K562 (cell line): ENCODE data around the gene LAMB1. TPM values are rescaled to one million over a fixed set of nuclear protein-coding genes. Genes with fewer than 3 reads are reported as not detected.

ENCODE experiments used
- ATAC-seq: fragments of 200-7000 bp; cut with Tn5 transposase; 3 replicates; pipeline ENCODE4 v1.9.1; 2020; ENCODE audit warnings: moderate library complexity
- BruUV-seq: library from RNA; stranded (reverse); fragments of 400-500 nt; replicated peaks from 2 replicates; lab custom pipeline; 2021; lab: Mats Ljungman, UMichigan
- CTCF ChIA-PET: fragments of 300-600 bp; formaldehyde crosslinking; extraction: SDS; loops from one replicate; lab custom pipeline; 2021; ENCODE audit warnings: low intra/inter-chr PET ratio; lab: Yijun Ruan, JAX
- POLR2A ChIA-PET: fragments of 300-600, 350-650 bp; sonication (Branson Sonifier 250); formaldehyde crosslinking; extraction: SDS; loops from one replicate; lab custom pipeline; 2021; ENCODE audit warnings: antibody characterized with exemption, inconsistent platforms; lab: Yijun Ruan, JAX
- DNase-seq, 4 experiments: peaks; one replicate each; pipeline versions ENCODE4 v3.0.0 to v3.0.0-alpha.2; 2011 to 2018; ENCODE audit warnings: low spot score in 3 of 4, mixed read lengths in 3 of 4; ENCODE audit errors: extremely low read depth in 1 of 4
- FAIRE-seq: peaks from 2 replicates; lab custom pipeline; 2011; peaks lifted over from hg19 to GRCh38; lab: Jason Lieb, UNC
- H2AFZ ChIP-seq: 2 replicates; pipeline ENCODE4 v1.6.0; 2011; ENCODE audit warnings: low read depth, low read length, control low read depth, inconsistent platforms
- H3K27ac ChIP-seq: fragments of 200-600 bp; 3 replicates; pipeline ENCODE4 v1.8.0; 2011; ENCODE audit warnings: low read depth, mild to moderate bottlenecking, control low read depth, inconsistent platforms, low read length, moderate library complexity, mixed read lengths; ENCODE audit errors: extremely low read depth
- H3K27me3 ChIP-seq, 2 experiments: fragments of 300-600 bp in 1 of 2; 2 replicates in 1 of 2; 3 replicates in 1 of 2; pipeline versions ENCODE4 v1.6.0 to v1.8.0; 2011; ENCODE audit warnings: inconsistent platforms in 2 of 2, low read length in 2 of 2, mild to moderate bottlenecking in 1 of 2, mixed read lengths in 1 of 2, moderate library complexity in 1 of 2; ENCODE audit not compliant: control insufficient read depth in 2 of 2, insufficient read depth in 2 of 2
- H3K36me3 ChIP-seq: fragments of 300-600 bp; 3 replicates; pipeline ENCODE4 v1.8.0; 2011; ENCODE audit warnings: mild to moderate bottlenecking, low read length, inconsistent platforms; ENCODE audit not compliant: control insufficient read depth, insufficient read depth
- H3K4me1 ChIP-seq, 2 experiments: fragments of 200-600 bp in 1 of 2; replicated peaks in 1 of 2; 2 replicates in 1 of 2; 3 replicates in 1 of 2; pipeline versions ENCODE4 v1.5.1 to v1.8.0; 2011; ENCODE audit warnings: inconsistent platforms in 2 of 2, low read length in 2 of 2, mild to moderate bottlenecking in 1 of 2, mixed read lengths in 1 of 2, moderate library complexity in 1 of 2; ENCODE audit not compliant: control insufficient read depth in 2 of 2, insufficient read depth in 2 of 2
- H3K4me2 ChIP-seq: 2 replicates; pipeline ENCODE4 v1.6.1; 2011; ENCODE audit warnings: low read length, control low read depth, inconsistent platforms, mixed read lengths; ENCODE audit not compliant: insufficient read depth
- H3K4me3 ChIP-seq: fragments of 200-600 bp; sonication (generic), shearing (Covaris generic); 2 replicates; pipeline ENCODE4 v1.5.1; 2016; ENCODE audit warnings: control low read depth, inconsistent platforms
- H3K79me2 ChIP-seq: fragments of 200-600 bp; 3 replicates; pipeline ENCODE4 v1.8.0; 2011; ENCODE audit warnings: low read length, inconsistent platforms; ENCODE audit not compliant: control insufficient read depth, insufficient read depth
- H3K9ac ChIP-seq, 2 experiments: 2 replicates each; pipeline versions ENCODE4 v1.6.0 to v1.6.1; 2011; ENCODE audit warnings: low read depth in 2 of 2, low read length in 2 of 2, control low read depth in 1 of 2, inconsistent platforms in 1 of 2, mild to moderate bottlenecking in 1 of 2, mixed read lengths in 1 of 2; ENCODE audit not compliant: insufficient read depth in 1 of 2
- H3K9me1 ChIP-seq: one replicate; pipeline ENCODE4 v1.6.0; 2011; ENCODE audit warnings: inconsistent platforms, mild to moderate bottlenecking, low read length, moderate library complexity; ENCODE audit not compliant: control insufficient read depth, insufficient read depth
- H3K9me3 ChIP-seq: replicated peaks from 2 replicates; pipeline ENCODE4 v1.5.1; 2011; ENCODE audit warnings: low read depth, low read length, inconsistent platforms; ENCODE audit not compliant: control insufficient read depth, insufficient read depth
- H4K20me1 ChIP-seq: replicated peaks from 2 replicates; pipeline ENCODE4 v1.6.1; 2011; ENCODE audit warnings: low read length, inconsistent platforms, mixed read lengths; ENCODE audit not compliant: control insufficient read depth, insufficient read depth
- BACH1 ChIP-seq: fragments of 200-800 bp; sonication (Bioruptor generic); IDR thresholded peaks from 2 replicates; pipeline ENCODE4 v1.6.1; 2016; ENCODE audit warnings: missing genetic modification characterization, missing compliant biosample characterization
- HNRNPUL1 ChIP-seq: fragments of 200-400 bp; formaldehyde crosslinking; IDR thresholded peaks from 2 replicates; pipeline ENCODE4 v1.6.1; 2017; ENCODE audit warnings: low read length
- MYC ChIP-seq, 2 experiments: fragments of 250-450 bp in 1 of 2; sonication (Bioruptor Pico) in 1 of 2; IDR thresholded peaks; 2 replicates each; pipeline versions ENCODE4 v1.5.1 to v1.6.1; 2012 to 2021; ENCODE audit warnings: low read depth in 2 of 2, borderline replicate concordance in 1 of 2, improper control_type of control experiment in 1 of 2, low read length in 1 of 2, mild to moderate bottlenecking in 1 of 2, moderate library complexity in 1 of 2
- WHSC1 ChIP-seq: IDR thresholded peaks from one replicate; pipeline ENCODE4 v1.6.1; 2012; ENCODE audit warnings: low read length, control low read depth, inconsistent platforms
- ZNF354B ChIP-seq: fragments of 250-450 bp; sonication (Bioruptor Pico); IDR thresholded peaks from 2 replicates; pipeline ENCODE4 v1.4.0; 2020
- WGBS: fragments of 100-300 bp; shearing (Covaris generic); methylation state at CpG from one replicate; pipeline ENCODE4 v1.1.6; 2016; ENCODE audit warnings: low coverage, mixed read lengths; ENCODE audit not compliant: insufficient coverage; ENCODE audit errors: missing lambda C conversion rate; 5-methylcytosine and 5-hydroxymethylcytosine counted together
- in situ Hi-C: fragments of 300-500 bp; cut with MboI; formaldehyde crosslinking; loops from 4 replicates; pipeline ENCODE4 v1.15.0; 2018; ENCODE audit warnings: inconsistent platforms, mixed read lengths
- intact Hi-C: fragments of 100-400 bp; cut with micrococcal nuclease; formaldehyde crosslinking; loops from 2 replicates; pipeline ENCODE4 v1.14.2; 2022
- polyA plus RNA-seq, 8 experiments: library from polyadenylated mRNA; depleted of rRNA in 4 of 8; stranded (reverse) in 5 of 8; unstranded in 3 of 8; fragments of >200 nt; fragmentation: Nextera tagmentation in 2 of 8; fragmentation: Illumina TruSeq in 1 of 8; extraction: Ambion mirVana in 2 of 8; extraction: Trizol in 1 of 8; gene quantifications; 2 replicates each; pipeline versions ENCODE4 v1.2.1 to v1.2.3, GENCODE V29; 2011 to 2014; ENCODE audit warnings: inconsistent platforms in 1 of 8, missing spikeins in 1 of 8
- total RNA-seq, 7 experiments: library from RNA; depleted of rRNA in 6 of 7; stranded (reverse); fragments of >200 nt in 6 of 7; fragmentation: Illumina TruSeq in 2 of 7; extraction: Trizol in 2 of 7; gene quantifications; 2 replicates each; pipeline versions ENCODE4 v1.2.1 to v1.2.3, GENCODE V29; 2011 to 2021; ENCODE audit warnings: low replicate concordance in 1 of 7

LAMB1 gene
- total and polyA plus RNA-seq, 9 of the 15 experiments (the other 6 are each of a cell fraction or from before 2014, with no cell fraction given), result 6.0 to 17.7 (median 12.3) TPM

DNA sequence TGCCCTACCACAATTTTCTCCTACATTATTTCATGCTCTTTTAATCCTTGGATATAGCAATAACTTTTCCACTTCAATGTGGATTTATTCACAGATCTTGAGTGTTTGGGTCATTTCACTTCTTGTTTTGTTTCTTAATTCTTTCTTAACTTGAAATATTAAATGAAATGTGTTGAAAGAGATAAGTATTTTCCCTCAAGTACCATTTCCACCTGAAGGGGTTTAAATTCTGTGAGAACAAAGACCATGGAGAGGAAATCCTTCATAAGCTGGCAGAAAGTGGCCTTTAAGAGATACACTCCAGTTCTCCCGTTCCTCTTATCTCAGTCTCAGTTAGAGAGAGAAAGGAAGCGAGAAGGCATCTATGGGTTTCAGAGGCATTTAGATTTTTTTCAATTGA, 126.0 kb downstream of the LAMB1 start:
- POLR2A ChIA-PET, result interaction anchor here (0.7 to 2.2 kb wide), 2 partner anchors 149 to 312 kb away, joined by 3 to 6 read pairs; partner anchors contain the start of genes COG5 and DUS4L
- no peaks in the 10 kb centered on the region for H3K9me1 ChIP-seq
- FAIRE-seq, result no peak

More for the DNA sequence above, 126.0 kb downstream of the LAMB1 start:
- H3K27me3 ChIP-seq, result no peaks in the 10 kb centered on the region
- BruUV-seq, result no TSS peak
- no peaks in the 10 kb centered on the region for H4K20me1 ChIP-seq
- TF ChIP-seq HNRNPUL1 (no peak), BACH1 (no peak), ZNF354B (CRISPR knock-in tag) (peak; percentile 45; the same call in 1 of the 2 replicates), WHSC1 (no peak), MYC (IDR thresholded peaks at IDR 0.05; ENCODE audit: low read depth, low read length) (no peak), MYC (CRISPR knock-in tag; IDR thresholded peaks at IDR 0.05; ENCODE audit: borderline replicate concordance, low read depth) (no peak)
- WGBS, result 14% methylated on average over 2 of the region's 2 CpGs
- no peaks in the 10 kb centered on the region for H3K9me3 ChIP-seq
- DNase-seq (no peak), ATAC-seq (no peak)
- in situ Hi-C loops (loop anchor here (10.0 kb wide), 2 partner anchors 132 to 422 kb away; partner anchors contain the start of gene CBLL1), intact Hi-C loops (loop anchor here (5.0 to 10.0 kb wide), 3 partner anchors 252 to 1082 kb away; no protein-coding TSS in a partner anchor)
- peak overlapping the region; percentile 5; the same call in 1 of the 2 replicates for H2AFZ ChIP-seq
- no peak overlapping the region for H3K27ac ChIP-seq
- H3K4me1 ChIP-seq, result peaks cover 0 to 2% of the 10 kb centered on the region in 2 experiments; a peak in 1 of 5 replicates
- H3K4me3 ChIP-seq, result no peak overlapping the region
- H3K9ac ChIP-seq, result no peak overlapping the region
- H3K4me2 ChIP-seq, result no peak overlapping the region
- H3K36me3 ChIP-seq, result no peaks in the 10 kb centered on the region
- CTCF ChIA-PET, result no interaction called here
- H3K79me2 ChIP-seq, result no peaks in the 10 kb centered on the region
